SH-SY5Y (cell line): ENCODE data around the gene SMPDL3B.

ENCODE experiments used
- GATA2 ChIP-seq: IDR thresholded peaks from 2 replicates; pipeline ENCODE4 v1.6.1; 2011; ENCODE audit warnings: mild to moderate bottlenecking, low read depth, low read length
- GATA3 ChIP-seq: IDR thresholded peaks from 2 replicates; pipeline ENCODE4 v1.6.1; 2011; ENCODE audit warnings: low read depth, mild to moderate bottlenecking, low read length, moderate library complexity

- TF ChIP-seq GATA2 (no peak), GATA3 (no peak)
These were observed 49.0 kb upstream of the SMPDL3B start for GRCh38 chr1:27885621-27886352.
